ENCODE measurements around the gene TARDBP.

Gene TARDBP

GRCh38 chr1:11012260-11013159, at the start of gene TARDBP:
TARDBP (plus strand) TSS chr1:11012654; CDS start chr1:11013728, 1,074 bp downstream.
- in situ Hi-C loops (cut with MboI; ENCODE audit: low pct_unique_long_range_greater_than_20kb, low sequenced_read_pairs) = no loop called here
- DNase-seq = peak; percentile 92

- in situ Hi-C loops (cut with MboI; ENCODE audit: low pct_unique_long_range_greater_than_20kb, low sequenced_read_pairs) = no loop called here
- DNase-seq = peak; percentile 89
These were observed 46.8 kb upstream of the TARDBP start for GRCh38 chr1:10965546-10966226.

- in situ Hi-C loops (cut with MboI; ENCODE audit: low pct_unique_long_range_greater_than_20kb, low sequenced_read_pairs) = no loop called here
- DNase-seq = no peak
These were observed 45.4 kb upstream of the TARDBP start for GRCh38 chr1:10967090-10967489.

- DNase-seq = no peak
- in situ Hi-C loops (cut with MboI; ENCODE audit: low pct_unique_long_range_greater_than_20kb, low sequenced_read_pairs) = no loop called here
These were observed 44.0 kb upstream of the TARDBP start for GRCh38 chr1:10968411-10968826.

- in situ Hi-C loops (cut with MboI; ENCODE audit: low pct_unique_long_range_greater_than_20kb, low sequenced_read_pairs) = no loop called here
- DNase-seq = no peak
These were observed 43.0 kb upstream of the TARDBP start for GRCh38 chr1:10969267-10969970.

- in situ Hi-C loops (cut with MboI; ENCODE audit: low pct_unique_long_range_greater_than_20kb, low sequenced_read_pairs) = no loop called here
- no peak for DNase-seq
These were observed 42.5 kb upstream of the TARDBP start for GRCh38 chr1:10969971-10970332.

- in situ Hi-C loops (cut with MboI; ENCODE audit: low pct_unique_long_range_greater_than_20kb, low sequenced_read_pairs) = no loop called here
- DNase-seq = no peak
These were observed 38.9 kb upstream of the TARDBP start for GRCh38 chr1:10973552-10973951.

GRCh38 chr1:10973956-10974881, 38.2 kb upstream of the TARDBP start:
- DNase-seq = no peak
- in situ Hi-C loops (cut with MboI; ENCODE audit: low pct_unique_long_range_greater_than_20kb, low sequenced_read_pairs) = no loop called here

- in situ Hi-C loops (cut with MboI; ENCODE audit: low pct_unique_long_range_greater_than_20kb, low sequenced_read_pairs) = no loop called here
- DNase-seq = no peak
These were observed 36.7 kb upstream of the TARDBP start for GRCh38 chr1:10975567-10976326.

- no peak for DNase-seq
- in situ Hi-C loops (cut with MboI; ENCODE audit: low pct_unique_long_range_greater_than_20kb, low sequenced_read_pairs) = no loop called here
These were observed 33.7 kb upstream of the TARDBP start for GRCh38 chr1:10978719-10979118.

GRCh38 chr1:10979483-10979920, 33.0 kb upstream of the TARDBP start:
- no peak for DNase-seq
- in situ Hi-C loops (cut with MboI; ENCODE audit: low pct_unique_long_range_greater_than_20kb, low sequenced_read_pairs) = no loop called here

GRCh38 chr1:10980094-10980577, 32.3 kb upstream of the TARDBP start:
- DNase-seq = no peak
- in situ Hi-C loops (cut with MboI; ENCODE audit: low pct_unique_long_range_greater_than_20kb, low sequenced_read_pairs) = no loop called here

- no peak for DNase-seq
- in situ Hi-C loops (cut with MboI; ENCODE audit: low pct_unique_long_range_greater_than_20kb, low sequenced_read_pairs) = no loop called here
These were observed 31.4 kb upstream of the TARDBP start for GRCh38 chr1:10980841-10981727.

- DNase-seq = no peak
- in situ Hi-C loops (cut with MboI; ENCODE audit: low pct_unique_long_range_greater_than_20kb, low sequenced_read_pairs) = no loop called here
These were observed 25.9 kb upstream of the TARDBP start for GRCh38 chr1:10986525-10986890.

GRCh38 chr1:10987840-10988417, 24.5 kb upstream of the TARDBP start:
- no peak for DNase-seq
- in situ Hi-C loops (cut with MboI; ENCODE audit: low pct_unique_long_range_greater_than_20kb, low sequenced_read_pairs) = no loop called here

GRCh38 chr1:10989095-10989494, 23.4 kb upstream of the TARDBP start:
- DNase-seq = no peak
- in situ Hi-C loops (cut with MboI; ENCODE audit: low pct_unique_long_range_greater_than_20kb, low sequenced_read_pairs) = no loop called here
